ENCODE measurements around the gene CMPK2.

Gene CMPK2

GRCh38 chr2:6838673-6839319 lies 26.9 kb downstream of the CMPK2 start:
- no peak for DNase-seq

GRCh38 chr2:6835467-6835866 lies 30.2 kb downstream of the CMPK2 start:
- DNase-seq = no peak

DNA sequence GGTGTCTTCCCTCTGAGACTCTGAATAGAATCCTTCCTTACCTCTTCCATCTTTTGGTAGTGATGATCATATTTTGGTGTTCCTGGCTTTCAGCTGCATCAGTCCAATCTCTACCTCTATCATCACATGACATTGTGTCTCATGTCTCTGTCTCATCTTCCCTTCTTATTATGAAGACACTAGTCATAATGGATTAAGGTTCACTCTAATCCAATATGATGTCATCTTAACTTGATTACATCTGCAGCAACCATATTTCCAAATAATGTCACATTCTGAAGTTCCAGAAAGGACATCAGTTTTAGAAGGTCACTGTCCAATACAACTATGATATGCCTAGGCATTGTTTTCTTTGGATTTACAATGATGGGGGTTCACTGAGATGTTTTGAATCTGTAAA lies 31.5 kb downstream of the CMPK2 start:
- no peak for DNase-seq

DNA sequence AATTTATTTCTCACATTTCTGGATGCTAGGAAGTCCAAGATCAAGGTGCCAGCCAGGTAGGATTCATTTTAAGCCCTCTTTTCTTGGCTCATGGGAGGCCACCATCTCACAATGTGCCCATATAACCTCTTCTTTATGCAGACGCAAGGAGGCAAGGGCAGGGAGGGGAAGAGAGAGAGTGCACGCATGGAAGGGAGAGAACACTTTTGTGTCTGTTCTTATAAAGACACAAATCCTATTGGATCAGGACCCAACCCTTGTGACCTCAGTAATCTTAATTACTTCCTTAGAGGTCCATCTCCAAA lies 32.5 kb downstream of the CMPK2 start:
- no peak for DNase-seq

- DNase-seq = peak; percentile 9 to 13
These were observed 33.0 kb downstream of the CMPK2 start for GRCh38 chr2:6832596-6833299.

GRCh38 chr2:6831229-6831628 lies 34.5 kb downstream of the CMPK2 start:
- peak in 1 of 2 experiments; percentile 27 for DNase-seq

- DNase-seq = peak; percentile 71 to 81
These were observed 37.5 kb downstream of the CMPK2 start for GRCh38 chr2:6828299-6828584.

DNA sequence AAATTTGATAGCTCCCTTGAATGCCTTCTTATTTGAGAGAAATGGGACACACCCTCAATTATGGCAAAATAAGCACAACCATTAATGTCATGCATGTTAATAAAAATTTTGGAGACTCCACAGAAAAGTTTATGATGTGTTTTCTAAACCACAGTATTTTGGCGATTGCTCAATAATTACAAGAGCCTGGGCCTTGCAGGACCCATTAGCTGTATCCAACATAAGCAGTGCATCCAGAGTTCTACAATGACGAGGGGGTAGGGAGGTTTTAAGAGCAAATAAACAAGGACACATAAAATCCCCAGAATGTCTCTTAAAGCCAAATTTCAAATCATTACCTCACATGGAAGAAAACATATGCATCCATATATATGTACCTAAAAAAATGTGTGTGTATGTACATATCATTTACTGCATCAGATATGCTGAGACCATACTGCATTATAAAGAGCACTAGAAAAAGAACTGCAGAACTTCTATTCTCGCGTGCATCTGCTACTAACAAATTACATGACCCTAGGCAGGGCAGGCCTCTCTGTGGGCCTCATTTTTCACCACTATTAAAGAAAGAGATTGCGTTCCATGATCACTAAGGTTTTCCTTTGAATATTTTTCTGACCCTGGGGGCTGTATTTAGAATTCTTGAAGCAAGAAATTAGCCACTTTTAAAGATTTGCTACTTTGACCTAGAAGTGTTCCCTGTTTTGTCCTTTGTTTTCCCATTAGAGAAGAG lies 38.0 kb downstream of the CMPK2 start:
- no peak for DNase-seq

GRCh38 chr2:6826081-6826913 lies 39.4 kb downstream of the CMPK2 start:
- peak; percentile 57 to 86 for DNase-seq

DNA sequence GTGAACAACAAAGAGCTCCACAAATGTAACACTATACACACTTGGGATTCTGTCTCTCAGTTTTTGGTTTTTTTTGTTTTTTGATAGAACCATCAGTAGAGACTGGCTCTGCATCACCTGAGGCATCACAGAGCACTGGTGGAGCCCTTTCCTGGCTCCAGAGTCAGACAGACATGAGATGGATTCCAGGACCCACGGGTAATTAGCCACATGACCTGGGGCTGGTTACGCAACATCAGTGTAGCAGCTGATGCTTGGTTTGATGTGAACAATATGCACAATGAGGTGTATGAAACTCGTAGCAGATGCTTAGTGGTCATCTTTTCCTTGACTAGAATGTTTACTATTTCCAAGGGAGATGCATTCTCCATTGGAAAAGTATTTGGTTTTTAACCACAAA lies 40.7 kb downstream of the CMPK2 start:
- no peak for DNase-seq

DNA sequence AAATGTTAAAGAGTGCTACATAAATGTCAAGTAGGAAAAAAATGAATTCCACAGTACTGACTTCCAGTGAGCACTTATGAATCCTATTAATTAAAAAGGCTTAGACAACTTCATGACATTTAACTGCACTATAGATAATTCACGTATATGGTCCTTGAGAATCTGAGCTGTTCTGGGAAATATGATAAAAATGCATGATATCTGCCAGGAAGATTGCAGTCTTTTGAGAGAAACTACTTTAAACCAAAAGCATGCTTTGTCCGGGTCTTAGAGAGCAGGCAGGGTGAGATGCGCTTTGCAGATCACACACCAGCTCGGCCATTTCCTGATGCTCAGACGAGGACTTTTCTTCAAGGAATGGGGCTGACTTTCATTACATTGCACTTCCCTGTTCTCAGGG lies 42.6 kb downstream of the CMPK2 start:
- DNase-seq = no peak

- no peak for DNase-seq
These were observed 43.3 kb downstream of the CMPK2 start for GRCh38 chr2:6822406-6822805.

DNA sequence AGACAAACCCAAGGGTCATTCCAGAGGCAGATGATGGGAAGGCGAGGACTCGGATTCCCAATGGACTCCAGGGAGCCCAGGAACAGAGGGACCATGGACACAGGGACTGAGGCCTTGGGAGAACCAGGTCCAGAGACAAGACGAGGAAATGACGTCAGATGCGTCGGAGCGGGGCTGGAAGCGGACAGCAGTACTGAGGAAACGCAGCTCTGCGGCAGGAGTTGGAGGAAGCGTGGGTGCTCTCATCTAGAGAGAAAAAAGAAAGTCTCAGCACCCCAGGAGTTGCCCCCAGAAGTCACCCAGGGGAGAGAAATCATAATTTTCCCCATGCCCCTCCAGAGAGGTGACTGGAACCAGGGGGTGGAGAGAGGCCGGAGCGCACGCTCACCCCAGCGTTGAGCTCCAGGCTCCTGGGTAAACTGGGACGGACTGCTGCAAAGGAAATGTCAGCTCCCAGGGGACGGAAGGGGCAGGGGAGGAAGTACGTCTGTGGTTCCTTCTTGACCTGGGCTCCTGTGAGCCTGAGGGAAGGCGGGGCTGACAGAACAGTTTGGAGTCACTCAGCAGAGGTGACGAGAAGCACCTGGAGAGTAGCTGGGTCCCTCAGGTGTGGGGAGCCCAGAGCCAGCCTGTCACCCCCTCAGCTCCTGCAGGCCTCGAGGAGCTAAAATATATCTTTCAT lies 44.7 kb downstream of the CMPK2 start:
- no peak for DNase-seq

GRCh38 chr2:6820236-6820635 lies 45.5 kb downstream of the CMPK2 start:
- DNase-seq = no peak

GRCh38 chr2:6819668-6820067 lies 46.0 kb downstream of the CMPK2 start:
- DNase-seq = no peak

DNA sequence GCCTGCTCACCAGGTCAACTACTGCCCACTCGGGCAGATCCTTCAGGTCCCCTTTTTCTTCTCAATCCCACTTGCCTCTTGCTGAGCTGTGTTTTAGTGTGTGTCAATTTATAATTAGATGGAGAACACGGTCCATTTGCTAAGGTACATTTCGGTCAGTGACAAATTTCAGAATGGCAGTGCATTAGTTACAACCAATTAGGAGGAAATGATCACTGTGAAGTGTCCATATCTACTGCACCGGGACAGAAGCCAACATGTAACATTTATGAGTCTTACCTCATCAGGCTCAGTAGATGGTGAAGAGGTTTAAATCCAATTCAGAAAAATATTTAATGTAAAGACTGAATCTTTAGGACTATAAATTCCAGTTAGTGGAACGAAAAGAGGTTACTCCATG lies 47.7 kb downstream of the CMPK2 start:
- DNase-seq = no peak

GRCh38 chr2:6814869-6815268 lies 50.8 kb downstream of the CMPK2 start:
- DNase-seq = no peak

DNA sequence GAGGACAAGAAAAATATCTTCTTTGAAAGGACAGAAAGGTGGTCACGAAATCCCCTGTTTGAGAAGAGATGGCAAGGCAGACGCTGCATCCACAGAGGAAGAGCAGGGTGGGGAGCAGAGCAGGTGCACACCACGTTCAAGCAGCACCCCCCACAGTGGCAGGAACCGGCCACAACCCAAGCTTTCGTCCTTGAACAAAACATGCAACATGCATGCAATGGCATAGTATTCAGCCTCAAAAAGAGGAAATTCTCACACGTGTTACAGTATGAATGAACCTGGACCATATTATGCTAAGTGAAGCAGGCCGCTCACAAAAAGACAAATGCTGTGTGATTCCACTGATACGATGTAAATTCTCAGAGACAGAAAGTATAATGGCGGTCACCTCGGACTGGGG lies 51.4 kb downstream of the CMPK2 start:
- DNase-seq = no peak

DNA sequence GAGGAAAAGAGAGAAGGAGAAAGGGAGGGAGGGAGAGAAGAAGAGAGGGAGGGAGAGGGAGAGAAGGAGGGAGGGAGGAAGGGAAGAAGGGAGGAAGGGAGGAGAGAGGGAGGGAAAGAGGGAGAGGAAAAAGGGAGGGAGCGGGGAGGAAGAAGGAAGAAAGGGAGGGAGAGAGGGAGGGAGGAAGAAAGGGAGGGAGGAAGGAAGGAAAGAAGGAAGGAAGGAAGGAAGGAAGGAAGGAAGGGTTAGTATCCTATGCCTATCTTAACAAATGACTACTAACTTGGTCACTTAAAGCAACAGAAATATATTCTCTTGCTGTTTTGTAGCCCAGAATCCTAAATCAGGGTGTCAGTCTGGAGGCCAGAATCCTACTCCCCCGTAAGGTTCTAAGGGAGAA lies 52.1 kb downstream of the CMPK2 start:
- DNase-seq = no peak

- DNase-seq = no peak
These were observed 52.7 kb downstream of the CMPK2 start for GRCh38 chr2:6812857-6813530.

DNA sequence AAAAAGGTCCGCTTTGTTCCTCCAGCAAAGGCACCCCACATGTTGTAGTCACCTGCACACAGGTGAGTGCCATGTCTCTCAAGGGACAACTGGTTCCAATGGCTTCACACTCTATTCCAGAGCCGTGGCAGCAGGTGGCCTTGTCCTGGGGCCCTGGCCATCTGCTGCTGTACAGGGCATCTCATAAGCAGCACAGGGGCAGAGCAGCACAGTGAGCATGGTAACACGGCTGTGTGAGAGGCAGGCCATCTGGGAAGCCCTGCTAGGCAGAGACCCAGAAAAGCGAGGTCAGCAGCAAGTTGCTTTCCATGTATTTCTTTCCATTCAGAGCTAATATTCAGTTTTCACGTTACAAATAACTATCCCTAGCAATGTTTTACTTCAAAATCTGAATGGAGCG lies 54.7 kb downstream of the CMPK2 start:
- no peak for DNase-seq

- no peak for DNase-seq
These were observed 57.3 kb downstream of the CMPK2 start for GRCh38 chr2:6808426-6808825.

GRCh38 chr2:6806604-6807003 lies 59.1 kb downstream of the CMPK2 start:
- no peak for DNase-seq

Measured in Kasumi-1 (cell line).